IMR-90 (cell line): Measurements from ENCODE around the gene NBPF26. TPM values are rescaled to one million over a fixed set of nuclear protein-coding genes. Genes with fewer than 3 reads are reported as not detected.
"Not testable (repeated sequence)": the region's sequence is repeated elsewhere in the genome, so short reads cannot be mapped to it uniquely, and the experiment has no call there.

Experiments used
- ATAC-seq: fragments of 200-7000 bp; cut with Tn5 transposase; 2 replicates; pipeline ENCODE4 v1.9.1; 2020; ENCODE audit warnings: low read depth, mild to moderate bottlenecking, moderate library complexity
- BruUV-seq: library from RNA; stranded (reverse); fragments of 400-500 nt; replicated peaks from 2 replicates; lab custom pipeline; 2021; lab: Mats Ljungman, UMichigan
- CTCF ChIA-PET: fragments of 300-600 bp; formaldehyde crosslinking; extraction: SDS; loops from one replicate; lab custom pipeline; 2021; ENCODE audit warnings: antibody characterized with exemption; lab: Yijun Ruan, JAX
- POLR2A ChIA-PET: fragments of 300-600 bp; sonication (Branson Sonifier 250); formaldehyde crosslinking; loops from one replicate; lab custom pipeline; 2022; ENCODE audit warnings: antibody characterized with exemption; ENCODE audit not compliant: unreplicated experiment; lab: Charles Lee
- DNase-seq: peaks from one replicate; pipeline ENCODE4 v3.0.0; 2013
- H2AFZ ChIP-seq: replicated peaks from 2 replicates; pipeline ENCODE3; 2013; ENCODE audit warnings: low read length, mild to moderate bottlenecking; ENCODE audit not compliant: poor library complexity
- H2AK5ac ChIP-seq: 2 replicates; pipeline ENCODE4 v1.6.1; 2013; ENCODE audit warnings: low read depth, low read length, inconsistent platforms
- H2AK9ac ChIP-seq: replicated peaks from 2 replicates; pipeline ENCODE3; 2013; ENCODE audit warnings: mild to moderate bottlenecking, low read depth, low read length, moderate library complexity; ENCODE audit not compliant: poor library complexity
- H2BK120ac ChIP-seq: 2 replicates; pipeline ENCODE4 v1.6.1; 2013; ENCODE audit warnings: low read depth, low read length, inconsistent platforms
- H2BK15ac ChIP-seq: 3 replicates; pipeline ENCODE4 v1.6.1; 2013; ENCODE audit warnings: low read depth, low read length, inconsistent platforms
- H2BK20ac ChIP-seq: 2 replicates; pipeline ENCODE4 v1.6.1; 2013; ENCODE audit warnings: low read depth, mild to moderate bottlenecking, inconsistent platforms, low read length, moderate library complexity
- H2BK5ac ChIP-seq: 2 replicates; pipeline ENCODE4 v1.6.1; 2013; ENCODE audit warnings: mild to moderate bottlenecking, low read depth, low read length, inconsistent platforms; ENCODE audit not compliant: poor library complexity, severe bottlenecking
- H3K14ac ChIP-seq: replicated peaks from 2 replicates; pipeline ENCODE4 v1.6.1; 2013; ENCODE audit warnings: low read depth, low read length, inconsistent platforms
- H3K18ac ChIP-seq: 2 replicates; pipeline ENCODE4 v1.6.1; 2013; ENCODE audit warnings: low read depth, low read length, control low read depth
- H3K23ac ChIP-seq: 2 replicates; pipeline ENCODE4 v1.6.1; 2013; ENCODE audit warnings: low read depth, low read length, inconsistent platforms
- H3K27ac ChIP-seq: 2 replicates; pipeline ENCODE4 v1.5.1; 2013; ENCODE audit warnings: mild to moderate bottlenecking, control low read depth, low read length; ENCODE audit not compliant: insufficient read depth
- H3K27me3 ChIP-seq: 2 replicates; pipeline ENCODE4 v1.6.1; 2013; ENCODE audit warnings: low read length; ENCODE audit not compliant: control insufficient read depth, insufficient read depth
- H3K36me3 ChIP-seq: 2 replicates; pipeline ENCODE4 v1.6.1; 2013; ENCODE audit warnings: low read length, mixed read lengths; ENCODE audit not compliant: control insufficient read depth, insufficient read depth
- H3K4ac ChIP-seq: 2 replicates; pipeline ENCODE4 v1.6.1; 2013; ENCODE audit warnings: low read depth, low read length, inconsistent platforms
- H3K4me1 ChIP-seq: 2 replicates; pipeline ENCODE4 v1.6.1; 2013; ENCODE audit warnings: low read length, mixed read lengths; ENCODE audit not compliant: control insufficient read depth, insufficient read depth
- H3K4me2 ChIP-seq: 2 replicates; pipeline ENCODE4 v1.6.1; 2013; ENCODE audit warnings: low read depth, mild to moderate bottlenecking, control low read depth, low read length, moderate library complexity
- H3K4me3 ChIP-seq: 2 replicates; pipeline ENCODE4 v1.5.1; 2013; ENCODE audit warnings: low read depth, mild to moderate bottlenecking, control low read depth, low read length, moderate library complexity; ENCODE audit not compliant: insufficient read depth
- H3K56ac ChIP-seq: 2 replicates; pipeline ENCODE4 v1.6.1; 2013; ENCODE audit warnings: low read length, inconsistent platforms; ENCODE audit not compliant: insufficient read depth; ENCODE audit errors: extremely low read depth
- H3K79me1 ChIP-seq, 2 experiments: 2 replicates each; pipeline ENCODE4 v1.6.1; 2013; ENCODE audit warnings: low read length in 2 of 2, inconsistent platforms in 1 of 2, low read depth in 1 of 2
- H3K9ac ChIP-seq: 2 replicates; pipeline ENCODE4 v1.6.1; 2013; ENCODE audit warnings: low read depth, low read length, control low read depth
- H3K9me1 ChIP-seq: 2 replicates; pipeline ENCODE4 v1.6.1; 2013; ENCODE audit warnings: low read length, inconsistent platforms; ENCODE audit not compliant: insufficient read depth
- H3K9me3 ChIP-seq: 2 replicates; pipeline ENCODE4 v1.6.1; 2013; ENCODE audit warnings: low read length; ENCODE audit not compliant: control insufficient read depth, insufficient read depth
- H4K20me1 ChIP-seq: 2 replicates; pipeline ENCODE4 v1.6.1; 2013; ENCODE audit warnings: low read length, inconsistent platforms; ENCODE audit not compliant: insufficient read depth
- H4K5ac ChIP-seq: 2 replicates; pipeline ENCODE4 v1.6.1; 2013; ENCODE audit warnings: mild to moderate bottlenecking, low read depth, low read length, control low read depth
- H4K8ac ChIP-seq, 2 experiments: 2 replicates each; pipeline ENCODE4 v1.6.1; 2013; ENCODE audit warnings: low read depth in 2 of 2, low read length in 2 of 2, control low read depth in 1 of 2, inconsistent platforms in 1 of 2
- H4K91ac ChIP-seq: 2 replicates; pipeline ENCODE4 v1.6.1; 2013; ENCODE audit warnings: low read depth, low read length, inconsistent platforms; ENCODE audit not compliant: insufficient read depth
- WGBS, 2 experiments: methylation state at CpG; one replicate each; pipeline versions ENCODE4 v1.1.5 to v1.1.7; 2013; ENCODE audit warnings: missing lambda C conversion rate in 2 of 2; ENCODE audit not compliant: insufficient read length in 1 of 2; ENCODE audit errors: extremely low coverage in 2 of 2; 5-methylcytosine and 5-hydroxymethylcytosine counted together
- dilution Hi-C: fragments of 300-500 bp; cut with HindIII; formaldehyde crosslinking; loops from one replicate; pipeline ENCODE4 v1.14.3; 2018; ENCODE audit warnings: low sequenced_read_pairs; ENCODE audit not compliant: unreplicated experiment
- in situ Hi-C: fragments of 300-500 bp; cut with MboI; formaldehyde crosslinking; loops from 3 replicates; pipeline ENCODE4 v1.14.3; 2019; ENCODE audit warnings: low sequenced_read_pairs, inconsistent platforms, mixed read lengths
- intact Hi-C: fragments of 100-400 bp; cut with micrococcal nuclease; formaldehyde crosslinking; loops from 2 replicates; pipeline ENCODE4 v1.10.0; 2022
- polyA plus RNA-seq, 3 experiments: library from polyadenylated mRNA; depleted of rRNA; stranded (reverse); fragments of >200 nt; gene quantifications; 2 replicates each; pipeline ENCODE4 v1.2.3, GENCODE V29; 2012; ENCODE audit warnings: low replicate concordance in 1 of 3
- total RNA-seq: library from RNA; depleted of rRNA; stranded (reverse); fragments of >200 nt; gene quantifications from 2 replicates; pipeline ENCODE4 v1.2.3, GENCODE V29; 2012

Gene NBPF26
- total and polyA plus RNA-seq, 2 of the 4 experiments (the other 2 are of a cell fraction), result 11.3 to 13.1 TPM

DNA sequence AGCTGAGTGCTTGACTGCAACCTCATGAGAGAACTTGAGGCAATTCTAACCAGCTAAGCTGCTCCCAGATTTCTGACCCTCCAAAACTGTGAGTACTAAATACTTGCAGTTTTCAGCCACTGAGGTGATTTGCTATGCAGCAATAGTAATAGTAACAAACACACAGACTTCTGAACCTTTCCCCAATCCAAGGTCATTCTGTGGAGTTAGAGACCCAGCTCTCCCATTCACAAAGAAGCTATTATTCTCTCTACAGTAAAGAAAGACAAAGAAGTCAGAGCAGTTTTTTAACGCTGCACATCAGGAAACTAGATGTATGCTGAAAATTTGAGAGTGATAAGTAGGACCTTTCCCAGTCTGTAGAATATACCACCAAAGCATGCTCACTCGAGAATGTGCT is 38.1 kb upstream of the NBPF26 start:
- POLR2A ChIA-PET, ATAC-seq, H3K9me1 ChIP-seq, H3K4me2 ChIP-seq, H2BK15ac ChIP-seq, H3K4ac ChIP-seq, intact Hi-C loops, H3K9me3 ChIP-seq, H3K56ac ChIP-seq, in situ Hi-C loops, H3K36me3 ChIP-seq, H2BK120ac ChIP-seq, H4K8ac ChIP-seq, H3K14ac ChIP-seq, H2BK20ac ChIP-seq, H3K79me1 ChIP-seq, H3K27me3 ChIP-seq, BruUV-seq, H3K4me1 ChIP-seq, DNase-seq, H3K23ac ChIP-seq, H3K4me3 ChIP-seq, CTCF ChIA-PET, H2AK5ac ChIP-seq, dilution Hi-C loops, H2AFZ ChIP-seq, H2BK5ac ChIP-seq, H3K18ac ChIP-seq, H4K91ac ChIP-seq, H4K20me1 ChIP-seq, H3K9ac ChIP-seq, H3K27ac ChIP-seq, H2AK9ac ChIP-seq, H4K5ac ChIP-seq: not testable (repeated sequence)
- no CpG with 5 or more reads among the region's 2 CpGs for WGBS, 2 experiments

DNA sequence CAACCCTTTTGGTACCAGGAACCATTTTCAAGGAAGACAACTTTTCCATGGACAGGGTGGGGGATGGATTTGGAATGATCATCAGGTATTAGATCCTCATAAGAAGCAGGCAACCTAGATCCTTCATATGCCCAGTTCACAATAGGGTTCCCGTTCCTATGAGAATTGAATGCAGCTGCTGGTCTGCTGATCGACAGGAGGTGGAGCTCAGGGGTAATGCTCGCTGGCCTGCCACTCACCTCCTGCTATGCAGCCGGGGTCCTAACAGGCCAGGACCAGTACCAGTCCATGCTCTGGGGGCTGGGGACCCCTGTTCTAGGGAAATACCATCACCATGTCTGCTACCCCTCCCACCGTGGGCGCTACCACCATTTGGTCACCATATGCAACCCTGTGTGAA is 36.5 kb upstream of the NBPF26 start:
- H3K4me1 ChIP-seq, H3K4me2 ChIP-seq, H3K18ac ChIP-seq, ATAC-seq, H3K9me3 ChIP-seq, H3K9ac ChIP-seq, H3K9me1 ChIP-seq, dilution Hi-C loops, DNase-seq, H2BK5ac ChIP-seq, H2BK120ac ChIP-seq, H2BK20ac ChIP-seq, H4K20me1 ChIP-seq, CTCF ChIA-PET, H3K23ac ChIP-seq, H3K27me3 ChIP-seq, H3K36me3 ChIP-seq, H4K5ac ChIP-seq, H2AK9ac ChIP-seq, H3K4me3 ChIP-seq, H3K27ac ChIP-seq, H2BK15ac ChIP-seq, POLR2A ChIA-PET, H4K8ac ChIP-seq, H4K91ac ChIP-seq, H3K14ac ChIP-seq, intact Hi-C loops, in situ Hi-C loops, H2AFZ ChIP-seq, H2AK5ac ChIP-seq, H3K56ac ChIP-seq, BruUV-seq, H3K79me1 ChIP-seq, H3K4ac ChIP-seq: not testable (repeated sequence)
- no CpG with 5 or more reads among the region's 6 CpGs for WGBS, 2 experiments
